HG03108 (cell line): Measurements from ENCODE around the gene MED14.

Experiments
- ATAC-seq: cut with Tn5 transposase; IDR thresholded peaks from one replicate; pipeline ENCODE4 v1.9.1; 2021; ENCODE audit warnings: moderate library complexity; ENCODE audit not compliant: unreplicated experiment

The MED14 gene

DNA sequence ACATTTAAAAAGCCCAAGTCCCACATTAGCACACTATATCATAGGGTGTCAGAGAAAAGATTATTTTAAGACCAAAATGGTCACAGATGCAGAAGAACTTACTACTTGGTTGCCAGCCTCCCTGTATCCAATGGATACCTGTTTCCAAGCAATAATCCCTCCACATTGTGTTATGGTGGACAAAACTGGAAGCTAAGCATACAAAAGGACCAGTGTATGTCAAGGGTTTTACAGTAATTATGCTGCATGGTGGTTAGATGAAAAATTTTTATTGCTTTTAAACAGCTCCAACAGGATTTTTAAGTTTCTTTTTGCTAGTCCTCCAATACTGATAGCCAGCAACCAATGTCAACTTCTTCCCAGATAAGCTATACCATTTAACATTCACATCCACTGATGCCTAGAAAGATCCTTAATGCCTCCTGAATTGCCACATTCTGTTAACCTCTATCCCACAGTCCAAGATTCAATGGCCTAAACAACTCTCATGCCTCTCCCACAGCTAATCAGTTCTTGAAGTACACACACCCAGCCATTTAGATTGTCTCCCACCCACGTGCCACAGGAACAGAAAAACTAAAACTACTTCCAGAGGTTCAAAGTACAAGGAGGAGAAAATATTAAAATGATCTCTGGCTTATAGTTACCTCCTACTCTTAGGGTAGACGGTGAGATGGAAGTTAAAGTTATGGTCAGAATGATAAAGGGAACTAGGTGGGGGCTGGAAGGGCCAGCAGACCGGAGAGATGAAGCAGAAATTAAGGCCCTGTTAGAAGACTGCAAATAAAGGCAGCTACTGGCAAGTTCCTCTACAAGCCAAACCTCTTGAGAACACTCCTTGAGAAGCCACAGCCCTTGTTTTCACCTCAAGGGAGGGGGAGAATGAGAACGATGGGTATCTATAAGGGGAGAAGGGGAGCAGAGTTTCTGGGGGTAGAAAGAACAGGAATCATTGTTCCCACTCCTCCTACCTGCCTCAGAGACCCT is 5.5 kb downstream of the MED14 start:
- ATAC-seq, result no peak

DNA sequence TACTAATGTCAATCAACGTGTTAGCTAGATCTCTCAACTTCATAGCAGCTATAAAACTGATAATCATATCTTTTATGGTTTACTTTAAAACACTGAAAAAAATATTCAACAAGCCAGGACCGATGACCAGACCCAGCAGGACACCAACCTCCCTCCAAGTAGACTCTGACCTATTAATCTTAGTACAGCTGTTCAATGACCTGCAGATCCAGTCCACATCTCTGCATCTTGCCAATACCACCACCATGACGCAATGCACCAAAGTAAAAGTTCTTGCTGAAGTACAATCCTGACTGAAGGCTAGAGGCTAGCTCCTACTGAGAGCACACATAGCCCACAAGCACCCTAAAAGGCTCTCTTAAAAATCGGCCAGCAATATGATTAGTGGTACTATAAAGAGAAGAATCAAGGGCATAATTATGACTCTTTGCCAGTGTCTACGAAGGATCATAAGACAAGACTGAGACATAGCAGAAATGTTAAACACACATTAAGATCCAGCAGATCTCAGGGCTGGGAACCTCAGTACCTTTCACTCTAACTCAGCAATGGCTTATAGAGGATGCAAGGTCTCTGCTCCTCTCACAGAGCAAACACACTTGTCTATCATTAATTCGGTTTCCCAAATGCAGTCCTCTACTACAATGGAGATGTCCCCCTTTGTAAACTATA is 7.6 kb downstream of the MED14 start:
- ATAC-seq, result no peak

DNA sequence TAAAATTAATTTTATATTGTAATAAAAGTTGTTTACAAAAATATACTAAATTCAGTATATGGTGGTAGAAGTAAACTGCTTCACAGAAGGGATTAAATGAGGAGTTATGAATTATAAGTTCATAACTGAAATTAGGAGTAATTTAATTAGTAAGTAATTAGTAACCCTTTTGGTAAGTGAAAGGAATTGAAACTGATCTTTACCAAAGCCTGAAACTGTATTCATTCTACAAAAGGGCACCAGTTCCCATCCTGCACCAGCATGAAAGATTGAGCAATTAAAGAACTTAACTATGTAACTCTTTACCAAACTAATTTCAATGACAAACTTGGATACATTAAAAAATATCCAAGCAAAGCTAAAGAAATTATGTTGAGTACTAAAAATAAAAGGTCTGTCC is 8.2 kb downstream of the MED14 start:
- no peak for ATAC-seq

DNA sequence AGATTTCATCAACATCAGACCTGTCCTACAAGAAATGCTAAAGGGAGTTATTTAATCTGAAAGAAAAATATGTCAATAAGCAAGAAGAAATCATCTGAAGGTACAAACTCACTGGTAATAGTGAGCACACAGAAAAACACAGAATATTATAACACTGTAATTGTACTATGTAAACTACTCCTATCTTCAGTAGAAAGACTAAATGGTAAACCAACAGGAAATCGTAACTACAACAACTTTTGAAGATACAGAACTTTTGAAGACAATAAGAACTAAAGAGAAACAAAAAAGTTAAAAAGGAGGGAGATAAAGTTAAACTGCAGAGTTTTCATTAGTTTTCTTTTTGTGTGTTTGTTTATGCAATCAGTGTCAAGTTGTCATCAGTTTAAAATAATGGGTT is 12.4 kb downstream of the MED14 start:
- ATAC-seq, result no peak

DNA sequence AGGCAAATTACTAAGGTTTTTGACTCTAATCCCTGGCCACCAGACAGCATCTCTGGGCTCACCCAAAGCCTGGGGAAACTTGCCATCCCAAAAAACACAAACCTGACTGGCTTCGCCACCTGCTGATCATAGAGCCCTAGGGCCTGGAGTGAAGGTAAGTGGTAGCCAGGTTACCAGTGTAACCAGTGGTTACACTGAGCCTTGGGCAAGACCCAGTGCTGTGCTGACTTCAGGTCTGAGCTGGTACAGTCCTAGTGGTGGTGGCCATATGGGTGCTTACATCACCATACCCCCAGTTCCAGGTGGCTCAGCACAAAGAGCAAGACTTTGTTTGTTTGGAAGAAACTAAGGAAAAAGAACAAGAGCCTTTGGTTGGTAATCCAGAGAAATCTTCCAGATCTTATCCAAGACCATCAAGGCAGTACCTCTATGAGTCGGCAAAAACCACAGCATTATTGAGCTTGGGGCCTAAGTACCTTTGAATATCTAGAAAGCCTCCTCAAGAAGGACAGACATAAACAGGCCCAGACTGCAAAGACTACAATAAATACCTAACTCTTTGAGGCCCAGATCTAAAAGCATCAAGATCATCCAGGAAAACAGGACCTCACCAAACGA is 13.7 kb downstream of the MED14 start:
- ATAC-seq, result no peak

- ATAC-seq, result no peak
Measured at GRCh38 chrX:40720792-40721191, 14.6 kb downstream of the MED14 start.

- no peak for ATAC-seq
Measured at GRCh38 chrX:40720339-40720738, 15.0 kb downstream of the MED14 start.

DNA sequence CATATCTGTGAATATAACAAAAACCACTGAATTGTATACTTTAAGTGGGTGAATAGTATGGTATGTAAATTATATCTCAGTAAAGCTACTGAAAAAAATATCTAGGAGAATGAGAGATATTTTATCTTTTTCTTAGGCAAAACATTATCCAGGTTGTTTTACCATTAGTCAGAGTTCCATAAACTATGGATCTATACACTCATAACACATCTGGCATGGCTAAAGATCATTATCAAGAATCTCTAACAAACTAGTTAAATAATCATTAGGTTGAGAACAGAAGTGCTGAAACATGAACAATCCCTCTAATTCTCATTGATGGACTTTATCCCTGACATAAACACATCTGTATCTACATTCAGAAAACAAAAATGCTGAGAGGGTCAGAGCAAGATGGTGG is 15.6 kb downstream of the MED14 start:
- ATAC-seq, result no peak

DNA sequence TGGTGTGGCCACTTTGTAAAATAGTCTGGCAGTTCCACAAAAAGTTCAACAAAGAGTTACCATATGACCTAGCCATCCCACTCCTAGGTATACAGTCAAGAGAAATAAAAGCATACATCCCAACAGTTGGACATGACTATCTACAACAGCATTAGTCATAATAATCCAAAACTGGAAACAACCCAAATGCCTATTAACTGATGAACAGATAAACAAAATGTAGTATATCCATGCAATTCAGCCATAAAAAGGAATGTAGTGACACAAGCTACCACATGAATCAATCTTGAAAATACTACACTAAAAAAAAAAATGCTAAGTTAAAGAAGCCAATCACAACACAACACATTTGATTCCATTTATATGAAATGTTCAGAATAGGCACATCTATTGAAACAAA is 16.1 kb downstream of the MED14 start:
- ATAC-seq, result no peak

DNA sequence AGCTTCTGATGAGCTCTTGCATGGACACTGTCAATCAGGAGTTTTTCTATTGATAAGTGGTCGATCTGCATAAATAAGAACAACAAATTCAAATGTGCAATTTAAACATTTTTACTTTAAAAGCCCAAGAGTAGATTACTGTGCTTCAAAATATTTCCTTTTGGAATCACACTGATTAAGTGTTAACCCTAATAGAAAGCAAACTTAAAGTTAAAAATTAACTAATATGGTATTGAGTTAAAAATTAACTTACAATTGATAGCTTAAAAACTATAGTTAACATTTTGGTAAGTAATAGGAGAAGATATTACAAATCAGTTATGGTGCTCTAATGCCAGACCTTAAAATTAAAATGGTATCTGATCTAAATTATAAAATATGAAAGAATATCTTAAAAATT is 25.9 kb downstream of the MED14 start:
- ATAC-seq, result no peak

DNA sequence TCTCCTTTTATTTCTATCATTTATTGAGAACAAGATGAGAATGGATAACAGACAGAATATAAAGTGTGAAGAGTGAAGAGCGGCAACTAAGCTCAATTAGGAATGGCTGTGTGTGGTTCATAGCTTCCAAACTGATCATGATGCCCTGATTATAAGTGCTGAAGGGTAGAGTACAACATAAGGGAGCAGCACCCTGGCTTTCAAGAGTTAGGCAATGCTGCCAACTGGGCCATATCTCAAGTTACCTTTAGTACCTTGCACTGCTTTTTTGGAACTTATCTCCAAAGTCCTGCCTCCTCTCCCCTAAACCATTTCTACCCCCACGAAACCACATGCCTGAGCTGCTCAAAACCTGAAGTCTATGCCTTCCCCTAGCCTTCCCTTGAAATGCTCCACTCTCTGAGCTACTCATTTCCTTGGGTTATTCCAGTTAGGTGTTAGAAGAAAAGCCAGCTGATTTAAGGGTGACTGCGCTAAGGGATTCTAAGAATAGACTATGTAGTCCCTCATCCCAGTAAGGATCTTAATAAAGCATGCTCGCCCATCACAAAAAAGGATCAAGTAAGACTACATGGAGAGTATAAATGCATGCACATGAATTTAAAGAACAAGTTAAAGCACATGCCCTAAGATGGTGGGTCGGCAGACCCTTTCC is 29.6 kb downstream of the MED14 start:
- ATAC-seq, result no peak

GRCh38 chrX:40700640-40701342 is 34.6 kb downstream of the MED14 start:
- no peak for ATAC-seq

DNA sequence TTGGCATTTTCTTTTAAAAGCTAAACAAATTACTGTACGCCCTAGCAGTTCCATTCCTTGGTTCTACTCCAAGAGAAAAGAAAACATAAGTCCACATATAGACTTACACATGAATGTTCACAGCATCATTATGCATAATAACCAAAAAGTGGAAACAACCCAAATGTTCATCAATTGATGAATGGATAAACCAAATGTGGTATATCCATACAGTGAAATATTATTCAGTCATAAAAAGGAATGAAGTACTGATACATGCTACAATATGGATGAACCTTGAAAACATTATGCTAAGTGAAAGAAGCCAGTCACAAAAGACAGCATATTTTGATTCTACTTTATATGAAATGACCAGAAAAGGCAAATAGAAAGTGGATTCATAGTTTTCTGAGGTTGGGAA is 36.5 kb downstream of the MED14 start:
- ATAC-seq, result no peak

GRCh38 chrX:40694802-40695201 is 40.5 kb downstream of the MED14 start:
- no peak for ATAC-seq

- ATAC-seq, result no peak
Measured at GRCh38 chrX:40688929-40689328, 46.4 kb downstream of the MED14 start.

GRCh38 chrX:40687169-40687568 is 48.2 kb downstream of the MED14 start:
- ATAC-seq, result no peak

DNA sequence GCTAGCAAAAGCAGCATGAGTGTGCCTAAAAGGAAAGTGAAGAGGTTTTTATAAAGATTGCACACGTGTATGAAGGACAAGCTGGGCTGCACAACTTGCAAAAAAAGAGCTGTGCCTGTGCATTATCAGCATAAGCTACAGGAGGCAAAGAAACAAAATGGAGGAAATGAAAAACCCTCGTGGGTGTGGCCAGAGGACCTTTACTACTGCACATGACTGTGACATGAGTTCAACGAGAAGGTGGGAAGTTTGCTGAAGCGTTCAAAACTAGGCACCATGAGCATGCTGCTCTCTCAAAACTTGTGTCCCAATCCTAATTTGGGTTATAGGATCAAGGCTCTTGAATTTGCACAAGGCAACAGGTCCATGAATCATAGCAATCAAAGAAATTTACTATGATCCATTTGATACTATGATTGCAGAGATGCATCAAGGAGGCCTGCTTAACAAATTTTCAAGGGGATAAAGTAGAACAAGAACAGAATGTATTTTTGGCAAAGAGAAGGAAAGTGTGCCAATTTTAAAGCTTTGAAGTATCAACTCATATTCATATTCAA is 49.9 kb downstream of the MED14 start:
- ATAC-seq, result no peak

DNA sequence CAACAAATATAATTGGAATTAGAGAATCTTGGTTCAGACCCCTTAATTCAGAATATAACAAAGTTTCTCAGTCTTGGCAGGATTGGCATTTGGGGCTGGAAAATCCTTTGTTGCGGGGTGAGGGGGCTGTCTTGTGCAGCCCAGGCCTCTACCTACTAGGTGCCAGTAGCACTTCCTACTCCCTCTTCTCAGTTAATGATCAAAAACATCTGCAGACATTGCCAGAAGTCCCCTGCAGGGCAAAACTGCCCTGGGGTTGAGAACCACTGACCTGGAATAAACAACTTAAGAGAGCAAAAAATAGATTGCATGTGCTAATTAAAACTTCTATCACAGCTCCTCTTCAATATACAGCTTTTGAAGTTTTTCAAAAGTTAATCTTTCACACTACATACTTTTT is 51.2 kb downstream of the MED14 start:
- ATAC-seq, result no peak

- ATAC-seq, result no peak
Measured at GRCh38 chrX:40683245-40683644, 52.1 kb downstream of the MED14 start.

DNA sequence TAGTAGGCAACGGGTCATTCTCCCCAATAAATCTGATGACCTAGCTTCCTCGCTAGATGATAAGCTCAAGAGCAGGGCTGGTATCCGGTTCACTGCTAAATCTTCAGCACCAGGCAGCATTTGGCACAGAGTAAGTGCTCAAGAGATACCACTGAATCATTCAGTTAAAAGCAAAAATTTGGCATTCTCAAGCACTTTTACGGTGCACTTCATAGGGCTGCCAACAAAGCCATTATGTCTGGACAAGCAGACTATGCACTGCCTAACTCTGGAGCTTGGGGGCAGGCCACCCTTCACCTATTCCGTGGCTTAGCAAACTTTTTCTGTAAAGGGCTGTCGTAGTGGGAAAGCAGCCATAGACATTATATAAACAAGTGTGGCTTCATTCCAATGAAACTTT is 64.2 kb downstream of the MED14 start:
- ATAC-seq, result no peak
